Brain microvascular endothelial cell (primary cell): ENCODE measurements around the gene TCF7L2.

Experiments
- DNase-seq: peaks from one replicate; pipeline ENCODE4 v3.0.0-alpha.2; 2020
- H3K27ac ChIP-seq: fragments of 250-450 bp; sonication (Bioruptor Pico); 2 replicates; pipeline ENCODE4 v1.5.1; 2020; ENCODE audit warnings: mild to moderate bottlenecking, moderate library complexity
- H3K27me3 ChIP-seq: fragments of 250-450 bp; sonication (Bioruptor Pico); replicated peaks from 2 replicates; pipeline ENCODE4 v1.5.1; 2020; ENCODE audit warnings: mild to moderate bottlenecking
- H3K36me3 ChIP-seq: fragments of 250-450 bp; sonication (Bioruptor Pico); replicated peaks from 2 replicates; pipeline ENCODE4 v1.5.1; 2020; ENCODE audit warnings: mild to moderate bottlenecking
- H3K4me3 ChIP-seq: 2 replicates; pipeline ENCODE4 v1.5.1; 2011; ENCODE audit warnings: low read depth, mild to moderate bottlenecking, control low read depth, low read length, moderate library complexity
- in situ Hi-C: cut with HindIII; loops from 2 replicates; pipeline ENCODE4 v1.10.0; 2017; ENCODE audit warnings: low sequenced_read_pairs, low pct_ligation_motif_present
- TF ChIP-seq, protein P1 (sequence below): IDR thresholded peaks from 2 replicates; pipeline ENCODE4 v1.5.1; 2011; ENCODE audit warnings: low read depth, mild to moderate bottlenecking, moderate library complexity, low read length, control low read depth, inconsistent platforms; ENCODE audit errors: missing control alignments

TCF7L2 gene

DNA sequence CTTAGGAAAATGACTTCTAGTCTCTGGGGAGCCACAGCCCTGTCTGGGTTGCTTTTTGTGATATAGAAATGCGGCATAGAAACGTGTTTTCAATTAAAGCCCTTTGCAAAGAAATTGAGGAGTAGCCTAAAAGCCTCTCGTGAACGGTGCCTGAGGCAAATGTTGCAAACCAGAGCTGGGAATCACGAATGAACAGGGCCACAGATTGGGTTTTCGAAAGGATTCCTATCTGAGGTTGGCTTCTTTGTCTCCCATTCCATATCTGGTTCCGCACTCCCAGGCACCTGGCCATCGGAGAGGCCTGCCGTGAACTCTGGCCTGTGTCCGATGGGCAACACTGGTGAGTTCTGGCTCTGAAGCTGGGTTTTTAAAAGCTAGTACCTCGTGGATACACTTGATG, 221.6 kb downstream of the TCF7L2 start:
- Histone ChIP-seq H3K27ac (no peak overlapping the region), H3K4me3 (no peak overlapping the region), H3K27me3 (no peaks in the 10 kb centered on the region), H3K36me3 (no peaks in the 10 kb centered on the region)
- TF ChIP-seq, protein P1, sequence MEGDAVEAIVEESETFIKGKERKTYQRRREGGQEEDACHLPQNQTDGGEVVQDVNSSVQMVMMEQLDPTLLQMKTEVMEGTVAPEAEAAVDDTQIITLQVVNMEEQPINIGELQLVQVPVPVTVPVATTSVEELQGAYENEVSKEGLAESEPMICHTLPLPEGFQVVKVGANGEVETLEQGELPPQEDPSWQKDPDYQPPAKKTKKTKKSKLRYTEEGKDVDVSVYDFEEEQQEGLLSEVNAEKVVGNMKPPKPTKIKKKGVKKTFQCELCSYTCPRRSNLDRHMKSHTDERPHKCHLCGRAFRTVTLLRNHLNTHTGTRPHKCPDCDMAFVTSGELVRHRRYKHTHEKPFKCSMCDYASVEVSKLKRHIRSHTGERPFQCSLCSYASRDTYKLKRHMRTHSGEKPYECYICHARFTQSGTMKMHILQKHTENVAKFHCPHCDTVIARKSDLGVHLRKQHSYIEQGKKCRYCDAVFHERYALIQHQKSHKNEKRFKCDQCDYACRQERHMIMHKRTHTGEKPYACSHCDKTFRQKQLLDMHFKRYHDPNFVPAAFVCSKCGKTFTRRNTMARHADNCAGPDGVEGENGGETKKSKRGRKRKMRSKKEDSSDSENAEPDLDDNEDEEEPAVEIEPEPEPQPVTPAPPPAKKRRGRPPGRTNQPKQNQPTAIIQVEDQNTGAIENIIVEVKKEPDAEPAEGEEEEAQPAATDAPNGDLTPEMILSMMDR, result no peak
- DNase-seq, result no peak
- in situ Hi-C loops, result no loop called here

DNA sequence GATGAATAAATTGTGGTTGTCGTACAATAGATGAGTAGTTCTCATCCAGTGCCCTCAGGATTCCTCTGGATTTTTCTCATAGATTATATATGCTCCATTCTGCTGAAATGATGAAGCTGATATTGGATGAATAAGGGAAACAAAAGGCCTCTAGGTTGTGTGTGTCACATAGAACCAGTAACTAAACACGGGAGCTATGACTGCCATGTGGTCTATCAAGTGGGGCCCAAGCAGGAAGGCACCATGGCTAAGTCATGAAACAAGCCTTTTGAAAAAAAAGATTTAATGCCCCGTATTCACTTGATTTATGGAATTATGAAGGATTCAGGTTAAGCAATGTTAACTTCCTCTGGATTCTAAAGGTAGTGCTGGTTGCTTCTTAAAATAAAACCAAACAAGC, 225.1 kb downstream of the TCF7L2 start:
- H3K27ac ChIP-seq, result no peak overlapping the region
- TF ChIP-seq, protein P1, result no peak
- in situ Hi-C loops, result no loop called here
- no peaks in the 10 kb centered on the region for H3K36me3 ChIP-seq
- no peak overlapping the region for H3K4me3 ChIP-seq
- no peaks in the 10 kb centered on the region for H3K27me3 ChIP-seq
- no peak for DNase-seq

DNA sequence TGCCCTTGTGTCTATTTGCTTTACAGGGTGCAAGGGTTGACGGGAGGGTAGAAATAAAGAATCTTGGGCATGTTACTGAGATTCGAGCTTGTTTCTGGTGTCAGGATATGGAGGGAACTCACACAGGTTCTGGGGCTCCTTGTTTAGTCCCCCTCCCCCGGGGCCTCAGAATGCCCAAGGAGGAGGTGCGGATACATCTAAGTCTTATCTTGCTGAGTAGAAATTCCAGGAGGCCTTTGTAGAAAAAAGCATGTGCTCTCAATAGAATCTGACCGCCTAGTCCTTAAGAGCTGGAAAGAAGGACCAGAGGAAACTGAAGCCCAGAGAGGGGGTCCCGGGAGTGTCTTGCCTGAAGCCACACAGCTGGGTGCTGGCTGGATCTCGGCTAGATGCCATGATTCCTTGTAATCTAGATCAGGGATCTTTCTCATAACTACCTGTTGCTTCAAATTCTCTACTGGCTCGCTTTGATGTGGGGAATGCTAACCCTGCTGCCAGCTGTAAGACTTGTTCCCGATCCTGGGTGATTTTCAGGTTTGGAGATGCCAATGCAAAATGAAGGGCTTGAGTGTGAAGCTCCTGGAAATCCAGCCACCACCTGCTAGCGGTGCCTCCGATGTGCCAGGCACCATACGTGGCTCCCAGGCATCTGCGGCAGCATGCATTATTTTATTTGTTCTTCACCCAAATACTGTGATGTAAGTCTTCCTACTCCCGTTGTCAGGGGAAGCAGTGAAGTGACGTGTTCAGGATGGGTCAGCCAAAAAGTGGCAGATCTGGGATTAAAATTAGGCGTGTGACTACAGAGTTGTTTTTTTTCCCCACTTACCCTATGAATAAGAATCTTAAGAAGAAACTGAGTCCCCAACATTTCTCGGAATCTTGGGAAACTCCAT, 226.0 kb downstream of the TCF7L2 start:
- TF ChIP-seq, protein P1, result no peak
- no peak for DNase-seq
- Histone ChIP-seq H3K4me3 (no peak overlapping the region), H3K27ac (no peak overlapping the region), H3K36me3 (no peaks in the 10 kb centered on the region), H3K27me3 (no peaks in the 10 kb centered on the region)
- in situ Hi-C loops, result no loop called here

DNA sequence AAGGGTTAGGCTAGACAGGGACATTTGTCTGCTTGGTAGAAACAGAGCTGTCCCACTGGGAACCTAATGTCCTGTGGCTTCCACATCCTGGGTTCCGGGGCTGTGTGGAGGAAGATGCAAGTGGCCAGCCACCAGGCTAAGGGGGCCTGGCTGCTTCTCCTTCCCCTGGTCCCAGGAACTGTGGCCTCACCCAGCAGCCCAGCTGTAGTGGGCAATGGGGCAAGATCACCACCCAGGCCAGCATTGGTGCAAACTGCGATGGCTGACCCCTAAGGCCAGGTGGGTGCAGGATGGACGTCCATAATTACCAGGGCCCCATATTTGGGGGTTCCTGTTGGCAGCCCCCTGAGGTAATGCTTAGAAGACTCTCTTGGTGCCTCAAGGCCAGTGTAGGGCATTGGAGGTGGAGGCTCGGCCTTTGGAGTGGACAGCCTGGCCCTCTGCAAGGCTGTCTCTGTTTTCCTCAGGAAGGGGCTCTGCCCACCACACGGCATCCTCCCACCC, 226.7 kb downstream of the TCF7L2 start:
- DNase-seq, result no peak
- TF ChIP-seq, protein P1, result no peak
- in situ Hi-C loops, result no loop called here

DNA sequence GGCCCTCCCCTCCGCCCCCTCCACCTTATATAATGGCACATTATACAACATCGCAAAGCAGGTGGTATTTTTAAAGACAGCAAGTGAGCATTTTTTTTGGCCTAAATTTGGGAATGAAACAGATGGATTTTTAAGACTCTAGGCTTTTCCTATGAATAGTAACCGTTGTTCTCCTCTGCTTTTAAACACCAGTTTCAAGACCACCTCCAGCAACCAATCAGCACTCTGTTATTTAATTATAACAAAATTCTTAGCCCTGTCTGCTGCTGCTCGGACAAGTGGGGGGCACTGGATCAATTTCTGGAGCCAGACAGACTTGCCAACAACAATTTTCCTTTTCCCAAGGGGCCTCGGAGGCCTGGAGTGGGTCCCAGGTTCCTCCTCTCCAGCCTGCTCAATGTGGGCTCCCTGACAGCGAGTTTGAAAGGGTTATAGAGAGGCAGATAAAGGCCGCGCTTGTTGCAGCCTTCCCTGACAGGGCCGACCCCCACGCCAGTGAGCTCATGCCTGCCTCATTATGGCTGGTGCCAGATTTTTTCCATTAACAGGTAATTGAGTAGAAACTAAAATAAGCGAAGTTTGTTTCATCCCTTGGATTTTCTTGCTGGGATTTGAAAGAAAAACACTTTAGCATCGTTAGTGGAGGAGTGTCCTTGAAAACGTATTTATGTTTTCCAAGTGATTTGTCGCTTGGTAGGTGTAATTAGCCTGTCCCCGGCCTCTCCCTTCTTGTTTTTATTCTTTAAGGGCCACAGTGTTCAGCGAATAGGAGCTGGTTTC, 227.3 kb downstream of the TCF7L2 start:
- DNase-seq, result no peak
- no peaks in the 10 kb centered on the region for H3K27me3 ChIP-seq
- H3K27ac ChIP-seq, result no peak overlapping the region
- in situ Hi-C loops, result no loop called here
- no peaks in the 10 kb centered on the region for H3K36me3 ChIP-seq
- TF ChIP-seq, protein P1, result no peak
- H3K4me3 ChIP-seq, result no peak overlapping the region

More for the DNA sequence above, 226.7 kb downstream of the TCF7L2 start:
- H3K4me3 ChIP-seq, result no peak overlapping the region
- H3K27ac ChIP-seq, result no peak overlapping the region
- no peaks in the 10 kb centered on the region for H3K27me3 ChIP-seq
- H3K36me3 ChIP-seq, result no peaks in the 10 kb centered on the region
